ENCODE measurements around the gene SLC25A14.

- TF ChIP-seq GATA2 (IDR thresholded peaks at IDR 0.05; ENCODE audit: low read depth, low read length): no peak
- TF ChIP-seq GATA3 (IDR thresholded peaks at IDR 0.05; ENCODE audit: low read depth, low read length): no peak
Measured at GRCh38 chrX:130401415-130402207, 61.9 kb downstream of the SLC25A14 start, which contains the start of gene RBMX2.
